Measurements from ENCODE around the gene SMG7.

SMG7 gene

GRCh38 chr1:183562701-183563100 is 90.4 kb downstream of the SMG7 start:
- no peak for TF ChIP-seq FOXP2 (optimal IDR thresholded peaks at IDR 0.05; ENCODE audit: borderline replicate concordance, extremely low read depth, extremely low read length, insufficient read depth)
- TF ChIP-seq TAF1 (IDR thresholded peaks at IDR 0.05; ENCODE audit: borderline replicate concordance, insufficient read depth, low read length), result no peak
- no peak for TF ChIP-seq REST (IDR thresholded peaks at IDR 0.05; ENCODE audit: insufficient read depth in 1 of 2, low read depth in 2 of 2, low read length in 2 of 2)
- no peak for TF ChIP-seq SIN3A (IDR thresholded peaks at IDR 0.05; ENCODE audit: borderline replicate concordance, insufficient read depth, low read length)
- no peak for TF ChIP-seq POLR2AphosphoS5 (IDR thresholded peaks at IDR 0.05; ENCODE audit: low read depth, low read length)

- TF ChIP-seq POLR2AphosphoS5 (IDR thresholded peaks at IDR 0.05; ENCODE audit: low read depth, low read length) (no peak), REST (IDR thresholded peaks at IDR 0.05; ENCODE audit: insufficient read depth in 1 of 2, low read depth in 2 of 2, low read length in 2 of 2) (no peak), FOXP2 (optimal IDR thresholded peaks at IDR 0.05; ENCODE audit: borderline replicate concordance, extremely low read depth, extremely low read length, insufficient read depth) (no peak), TAF1 (IDR thresholded peaks at IDR 0.05; ENCODE audit: borderline replicate concordance, insufficient read depth, low read length) (no peak)
These were observed 93.0 kb downstream of the SMG7 start for GRCh38 chr1:183565261-183565660.

- TF ChIP-seq REST (IDR thresholded peaks at IDR 0.05; ENCODE audit: insufficient read depth in 1 of 2, low read depth in 2 of 2, low read length in 2 of 2), result no peak
- TF ChIP-seq TAF1 (IDR thresholded peaks at IDR 0.05; ENCODE audit: borderline replicate concordance, insufficient read depth, low read length), result no peak
- no peak for TF ChIP-seq FOXP2 (optimal IDR thresholded peaks at IDR 0.05; ENCODE audit: borderline replicate concordance, extremely low read depth, extremely low read length, insufficient read depth)
- TF ChIP-seq SIN3A (IDR thresholded peaks at IDR 0.05; ENCODE audit: borderline replicate concordance, insufficient read depth, low read length), result no peak
- no peak for TF ChIP-seq POLR2AphosphoS5 (IDR thresholded peaks at IDR 0.05; ENCODE audit: low read depth, low read length)
These were observed 93.7 kb downstream of the SMG7 start for GRCh38 chr1:183566026-183566425.

- no peak for TF ChIP-seq SIN3A (IDR thresholded peaks at IDR 0.05; ENCODE audit: borderline replicate concordance, insufficient read depth, low read length)
- no peak for TF ChIP-seq TAF1 (IDR thresholded peaks at IDR 0.05; ENCODE audit: borderline replicate concordance, insufficient read depth, low read length)
- TF ChIP-seq FOXP2 (optimal IDR thresholded peaks at IDR 0.05; ENCODE audit: borderline replicate concordance, extremely low read depth, extremely low read length, insufficient read depth), result no peak
- TF ChIP-seq REST (IDR thresholded peaks at IDR 0.05; ENCODE audit: insufficient read depth in 1 of 2, low read depth in 2 of 2, low read length in 2 of 2), result no peak
- no peak for TF ChIP-seq POLR2AphosphoS5 (IDR thresholded peaks at IDR 0.05; ENCODE audit: low read depth, low read length)
These were observed 95.3 kb downstream of the SMG7 start for GRCh38 chr1:183567584-183567983.
